Measurements from ENCODE around the gene ARRB1. TPM values are rescaled to one million over a fixed set of nuclear protein-coding genes. Genes with fewer than 3 reads are reported as not detected.

ARRB1 gene
- total and polyA plus RNA-seq, 2 donors from 2014 or later: 17.6 to 53.8 TPM

DNA sequence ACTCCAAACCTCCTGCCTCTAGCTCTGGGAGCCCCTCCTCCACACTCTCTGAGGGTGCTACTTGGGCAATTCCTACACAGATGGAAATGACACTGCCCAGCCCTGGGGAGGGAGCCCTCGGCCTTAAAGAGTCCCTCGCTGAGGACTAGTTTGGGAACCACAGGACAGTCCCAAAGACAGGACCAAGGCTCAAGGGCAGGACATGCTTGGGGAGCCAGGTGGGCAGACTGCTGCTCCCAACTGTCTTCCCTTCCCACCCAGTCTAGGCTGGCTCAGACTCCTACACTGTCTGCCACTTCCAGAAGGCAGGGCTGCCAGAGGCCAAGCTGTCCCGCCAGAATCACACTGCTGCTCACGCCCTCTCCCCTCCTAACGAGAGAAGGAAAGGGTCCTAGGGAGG lies 9.8 kb downstream of the ARRB1 start:
- no peak for FAIRE-seq
- Histone ChIP-seq H3K4me1 (ENCODE audit: control insufficient read depth in 2 of 3, insufficient read depth in 2 of 3, low read depth in 1 of 3, low read length in 3 of 3) (peaks cover 10 to 78% (median 42%) of the 10 kb centered on the region in 3 donors), H3K9ac (ENCODE audit: low read length in 3 of 3) (peak overlapping the region in 2 of 3 donors; percentile 15 to 22), H3K9me3 (ENCODE audit: control insufficient read depth in 2 of 3, insufficient read depth in 1 of 3, low read length in 3 of 3) (no peaks in the 10 kb centered on the region), H3K27me3 (ENCODE audit: control insufficient read depth, insufficient read depth, low read length) (no peaks in the 10 kb centered on the region), H3K36me3 (ENCODE audit: control insufficient read depth in 2 of 3, insufficient read depth in 3 of 3, low read length in 3 of 3) (no peaks in the 10 kb centered on the region), H3K27ac (ENCODE audit: low read depth in 2 of 2, low read length in 2 of 2) (peak overlapping the region; percentile 54 to 64), H3K4me3 (ENCODE audit: low read length in 3 of 3) (no peak overlapping the region)
- intact Hi-C loops (cut with DNase I): no loop called here
- DNase-seq: no peak
- TF ChIP-seq, protein P1, sequence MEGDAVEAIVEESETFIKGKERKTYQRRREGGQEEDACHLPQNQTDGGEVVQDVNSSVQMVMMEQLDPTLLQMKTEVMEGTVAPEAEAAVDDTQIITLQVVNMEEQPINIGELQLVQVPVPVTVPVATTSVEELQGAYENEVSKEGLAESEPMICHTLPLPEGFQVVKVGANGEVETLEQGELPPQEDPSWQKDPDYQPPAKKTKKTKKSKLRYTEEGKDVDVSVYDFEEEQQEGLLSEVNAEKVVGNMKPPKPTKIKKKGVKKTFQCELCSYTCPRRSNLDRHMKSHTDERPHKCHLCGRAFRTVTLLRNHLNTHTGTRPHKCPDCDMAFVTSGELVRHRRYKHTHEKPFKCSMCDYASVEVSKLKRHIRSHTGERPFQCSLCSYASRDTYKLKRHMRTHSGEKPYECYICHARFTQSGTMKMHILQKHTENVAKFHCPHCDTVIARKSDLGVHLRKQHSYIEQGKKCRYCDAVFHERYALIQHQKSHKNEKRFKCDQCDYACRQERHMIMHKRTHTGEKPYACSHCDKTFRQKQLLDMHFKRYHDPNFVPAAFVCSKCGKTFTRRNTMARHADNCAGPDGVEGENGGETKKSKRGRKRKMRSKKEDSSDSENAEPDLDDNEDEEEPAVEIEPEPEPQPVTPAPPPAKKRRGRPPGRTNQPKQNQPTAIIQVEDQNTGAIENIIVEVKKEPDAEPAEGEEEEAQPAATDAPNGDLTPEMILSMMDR (IDR thresholded peaks at IDR 0.05; ENCODE audit: borderline replicate concordance, extremely low read depth, insufficient read depth): no peak

DNA sequence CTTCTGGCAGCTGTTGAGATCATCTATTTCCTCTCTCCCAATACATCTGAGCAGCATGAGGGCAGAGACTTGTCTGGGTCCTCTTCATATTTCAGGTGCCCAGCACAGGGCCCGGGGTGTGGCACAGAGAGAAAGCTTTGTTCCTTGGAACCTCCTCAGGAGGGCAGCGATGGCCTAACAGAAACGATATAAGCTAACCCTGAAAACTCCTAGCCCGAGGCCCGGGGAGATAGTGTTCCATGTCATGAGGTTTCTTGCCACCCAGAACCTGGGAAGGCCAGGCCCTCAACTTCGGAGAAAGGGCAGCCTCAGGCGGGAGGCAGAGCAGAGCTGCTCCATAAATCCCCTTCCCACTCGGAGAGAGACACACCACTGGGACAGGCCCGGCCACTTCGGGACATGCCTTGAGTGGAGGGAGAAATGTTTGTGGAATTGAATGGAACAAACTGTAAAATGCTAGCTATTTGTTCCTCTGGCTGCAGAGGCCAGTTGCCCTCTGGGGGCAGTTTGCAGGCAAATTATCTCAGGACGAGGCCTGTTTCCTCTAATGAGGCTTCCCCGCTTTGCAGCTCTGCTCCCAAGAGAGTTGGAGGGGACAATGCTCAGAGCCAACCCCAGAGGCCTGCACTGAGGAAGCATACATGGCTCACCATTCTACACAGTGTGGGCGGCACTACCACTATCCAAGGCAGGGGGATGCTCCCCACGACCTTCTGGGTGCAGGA lies 11.6 kb downstream of the ARRB1 start:
- Histone ChIP-seq H3K9me3 (ENCODE audit: control insufficient read depth in 2 of 3, insufficient read depth in 1 of 3, low read length in 3 of 3) (no peaks in the 10 kb centered on the region), H3K36me3 (ENCODE audit: control insufficient read depth in 2 of 3, insufficient read depth in 3 of 3, low read length in 3 of 3) (no peaks in the 10 kb centered on the region), H3K27me3 (ENCODE audit: control insufficient read depth, insufficient read depth, low read length) (no peaks in the 10 kb centered on the region), H3K4me3 (ENCODE audit: low read length in 3 of 3) (no peak overlapping the region), H3K9ac (ENCODE audit: low read length in 3 of 3) (peak overlapping the region in 1 of 3 donors; percentile 37), H3K4me1 (ENCODE audit: control insufficient read depth in 2 of 3, insufficient read depth in 2 of 3, low read depth in 1 of 3, low read length in 3 of 3) (peaks cover 10 to 77% (median 42%) of the 10 kb centered on the region in 3 donors), H3K27ac (ENCODE audit: low read depth in 2 of 2, low read length in 2 of 2) (peak overlapping the region; percentile 62 to 68)
- intact Hi-C loops (cut with DNase I): loop anchor here (10.0 kb wide), 1 partner anchor 45 kb away; no protein-coding TSS in a partner anchor
- DNase-seq (peak in 1 of 5 donors; percentile 34), FAIRE-seq (no peak)
- TF ChIP-seq, protein P1 (IDR thresholded peaks at IDR 0.05; ENCODE audit: borderline replicate concordance, extremely low read depth, insufficient read depth): no peak

DNA sequence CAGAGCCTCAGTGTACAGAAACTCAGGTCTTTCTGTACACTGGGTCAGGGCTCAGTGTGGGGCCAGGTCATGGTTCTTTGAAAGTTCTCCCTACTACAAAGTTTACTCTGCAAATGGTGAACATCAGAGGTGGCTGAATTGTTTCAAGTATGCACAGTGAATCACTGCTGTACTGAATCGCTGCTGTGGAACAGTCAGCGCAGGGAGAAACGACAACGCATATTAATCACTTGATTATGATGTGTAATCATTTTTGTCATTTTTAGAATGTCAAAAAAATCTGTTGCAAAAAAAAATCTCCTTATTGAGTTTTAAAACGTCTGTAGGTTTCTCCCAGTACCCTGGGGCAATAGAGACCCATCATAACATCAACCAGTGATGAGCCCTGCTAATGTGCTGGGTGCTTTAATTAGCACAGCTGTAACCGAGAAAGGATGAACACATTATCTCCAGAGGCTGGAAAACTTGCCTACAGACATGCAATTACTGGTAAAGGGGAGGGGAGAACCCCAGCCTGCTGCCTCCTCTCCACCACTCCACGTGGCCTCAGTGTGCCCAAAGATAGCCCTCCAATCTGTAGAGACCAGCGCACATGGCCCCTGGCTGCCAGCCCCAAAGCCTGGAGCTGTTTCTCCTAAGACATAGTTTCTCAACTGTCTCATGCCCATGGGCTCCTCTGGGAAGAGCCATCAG lies 12.8 kb downstream of the ARRB1 start:
- peaks cover 10 to 71% (median 38%) of the 10 kb centered on the region in 3 donors for H3K4me1 ChIP-seq (ENCODE audit: control insufficient read depth in 2 of 3, insufficient read depth in 2 of 3, low read depth in 1 of 3, low read length in 3 of 3)
- H3K27me3 ChIP-seq (ENCODE audit: control insufficient read depth, insufficient read depth, low read length): no peaks in the 10 kb centered on the region
- no peaks in the 10 kb centered on the region for H3K36me3 ChIP-seq (ENCODE audit: control insufficient read depth in 2 of 3, insufficient read depth in 3 of 3, low read length in 3 of 3)
- no peak overlapping the region for H3K4me3 ChIP-seq (ENCODE audit: low read length in 3 of 3)
- FAIRE-seq (no peak), DNase-seq (no peak)
- TF ChIP-seq, protein P1 (IDR thresholded peaks at IDR 0.05; ENCODE audit: borderline replicate concordance, extremely low read depth, insufficient read depth): no peak
- no peaks in the 10 kb centered on the region for H3K9me3 ChIP-seq (ENCODE audit: control insufficient read depth in 2 of 3, insufficient read depth in 1 of 3, low read length in 3 of 3)
- H3K9ac ChIP-seq (ENCODE audit: low read length in 3 of 3): peak overlapping the region in 1 of 3 donors; percentile 37
- H3K27ac ChIP-seq (ENCODE audit: low read depth in 2 of 2, low read length in 2 of 2): peak overlapping the region in 1 of 2 donors; percentile 62
- intact Hi-C loops (cut with DNase I): loop anchor here (10.0 kb wide), 1 partner anchor 46 kb away; no protein-coding TSS in a partner anchor
